ENCODE measurements around the gene TRIM5. TPM values are rescaled to one million over a fixed set of nuclear protein-coding genes. Genes with fewer than 3 reads are reported as not detected.

TRIM5 gene
- total RNA-seq, 4 donors from 2014 or later: 12.6 to 22.8 (median 16.7) TPM

DNA sequence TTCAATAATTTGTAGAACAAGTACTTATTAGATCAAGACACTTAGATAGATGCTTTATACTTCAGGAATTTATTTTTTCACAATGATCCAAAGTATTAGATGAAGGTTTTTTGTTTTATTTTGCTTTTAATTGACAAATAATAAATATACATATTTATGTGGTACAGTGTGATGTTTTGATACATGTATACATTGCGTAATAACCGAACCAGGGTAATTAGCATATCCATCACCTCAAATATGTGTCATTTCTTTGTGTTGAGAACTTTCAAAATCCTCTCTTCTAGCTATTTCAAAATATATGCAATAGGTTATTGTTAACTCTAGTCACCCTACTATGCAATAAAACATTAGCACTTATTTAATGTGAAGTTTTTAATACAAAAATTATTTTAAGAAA, 21.4 kb downstream of the TRIM5 start:
- TF ChIP-seq, protein P1, sequence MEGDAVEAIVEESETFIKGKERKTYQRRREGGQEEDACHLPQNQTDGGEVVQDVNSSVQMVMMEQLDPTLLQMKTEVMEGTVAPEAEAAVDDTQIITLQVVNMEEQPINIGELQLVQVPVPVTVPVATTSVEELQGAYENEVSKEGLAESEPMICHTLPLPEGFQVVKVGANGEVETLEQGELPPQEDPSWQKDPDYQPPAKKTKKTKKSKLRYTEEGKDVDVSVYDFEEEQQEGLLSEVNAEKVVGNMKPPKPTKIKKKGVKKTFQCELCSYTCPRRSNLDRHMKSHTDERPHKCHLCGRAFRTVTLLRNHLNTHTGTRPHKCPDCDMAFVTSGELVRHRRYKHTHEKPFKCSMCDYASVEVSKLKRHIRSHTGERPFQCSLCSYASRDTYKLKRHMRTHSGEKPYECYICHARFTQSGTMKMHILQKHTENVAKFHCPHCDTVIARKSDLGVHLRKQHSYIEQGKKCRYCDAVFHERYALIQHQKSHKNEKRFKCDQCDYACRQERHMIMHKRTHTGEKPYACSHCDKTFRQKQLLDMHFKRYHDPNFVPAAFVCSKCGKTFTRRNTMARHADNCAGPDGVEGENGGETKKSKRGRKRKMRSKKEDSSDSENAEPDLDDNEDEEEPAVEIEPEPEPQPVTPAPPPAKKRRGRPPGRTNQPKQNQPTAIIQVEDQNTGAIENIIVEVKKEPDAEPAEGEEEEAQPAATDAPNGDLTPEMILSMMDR (IDR thresholded peaks at IDR 0.05; ENCODE audit: low read depth): no peak

DNA sequence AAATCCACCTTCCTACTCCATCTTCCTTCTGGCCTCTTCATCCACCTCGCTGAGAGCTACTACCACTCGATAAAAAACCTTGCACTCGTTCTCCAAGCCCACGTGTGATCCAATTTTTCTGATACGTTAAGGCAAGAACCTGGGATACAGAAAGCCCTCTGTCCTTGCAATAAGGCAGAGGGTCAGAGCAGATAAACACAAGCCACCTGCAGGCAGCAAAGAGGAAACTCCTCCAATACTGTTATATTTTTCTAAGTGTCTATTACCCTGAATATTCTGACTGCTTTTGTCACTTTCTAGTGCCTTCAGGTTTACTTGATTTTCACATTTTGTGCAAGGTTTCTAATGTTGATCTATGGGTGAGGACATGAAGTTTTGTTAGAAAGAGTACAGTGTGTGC, 26.6 kb downstream of the TRIM5 start:
- TF ChIP-seq, protein P1 (IDR thresholded peaks at IDR 0.05; ENCODE audit: low read depth): no peak

DNA sequence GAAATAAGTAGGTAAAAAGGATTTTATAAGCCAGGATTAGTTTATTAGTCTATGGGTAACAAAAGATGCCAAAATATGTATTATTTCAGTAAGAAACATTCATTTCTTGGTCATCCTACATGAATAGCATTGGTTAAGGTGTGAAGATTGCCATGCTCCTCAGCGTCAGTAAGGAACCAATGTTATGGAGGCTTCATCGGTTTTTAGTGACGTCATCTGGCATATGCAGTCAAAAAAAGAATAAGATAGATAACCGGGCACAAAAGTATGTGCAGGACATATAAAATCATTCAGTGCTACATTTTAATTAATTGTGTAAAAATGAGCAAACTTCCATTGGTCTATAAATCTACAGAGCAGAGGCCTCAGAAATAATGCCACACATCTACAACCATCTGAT, 29.4 kb downstream of the TRIM5 start:
- TF ChIP-seq, protein P1 (IDR thresholded peaks at IDR 0.05; ENCODE audit: low read depth): no peak

DNA sequence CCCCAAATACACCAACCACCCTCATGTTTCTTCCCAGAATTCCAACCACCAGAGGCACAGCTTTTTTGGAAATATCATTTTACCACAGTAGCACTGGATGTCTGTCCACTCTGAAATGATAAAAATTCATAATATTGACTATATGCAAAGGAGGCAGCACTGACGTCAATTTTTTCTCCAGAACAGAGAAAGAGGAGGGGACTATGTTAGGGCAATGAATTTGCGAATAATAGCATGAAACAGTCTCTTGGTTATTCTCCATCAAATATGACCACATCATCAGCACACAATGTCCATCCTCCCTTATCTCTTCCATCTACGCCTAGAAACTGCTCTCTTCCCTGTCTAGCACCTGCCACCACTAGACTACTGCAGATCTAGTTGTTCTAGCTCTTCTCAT, 38.7 kb downstream of the TRIM5 start:
- TF ChIP-seq, protein P1 (IDR thresholded peaks at IDR 0.05; ENCODE audit: low read depth): no peak

DNA sequence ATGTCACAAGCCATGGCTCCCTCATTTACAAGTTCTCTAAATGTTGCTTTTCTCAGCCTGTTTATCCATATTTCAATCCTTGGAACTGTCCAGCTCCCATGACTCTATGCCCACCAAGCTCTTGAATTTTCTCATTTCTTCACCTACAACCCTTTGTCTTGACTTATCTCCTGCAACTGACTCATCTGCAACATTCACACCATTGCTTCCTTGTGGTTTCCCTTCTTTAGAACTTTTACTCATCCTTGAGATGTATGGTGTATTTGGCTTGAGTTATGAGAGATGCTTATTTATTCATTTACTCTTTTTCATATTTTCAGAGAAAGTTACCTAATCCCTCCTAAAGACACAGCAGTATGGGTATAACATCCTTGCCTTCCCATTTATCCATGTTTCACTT, 41.3 kb downstream of the TRIM5 start:
- TF ChIP-seq, protein P1 (IDR thresholded peaks at IDR 0.05; ENCODE audit: low read depth): no peak

DNA sequence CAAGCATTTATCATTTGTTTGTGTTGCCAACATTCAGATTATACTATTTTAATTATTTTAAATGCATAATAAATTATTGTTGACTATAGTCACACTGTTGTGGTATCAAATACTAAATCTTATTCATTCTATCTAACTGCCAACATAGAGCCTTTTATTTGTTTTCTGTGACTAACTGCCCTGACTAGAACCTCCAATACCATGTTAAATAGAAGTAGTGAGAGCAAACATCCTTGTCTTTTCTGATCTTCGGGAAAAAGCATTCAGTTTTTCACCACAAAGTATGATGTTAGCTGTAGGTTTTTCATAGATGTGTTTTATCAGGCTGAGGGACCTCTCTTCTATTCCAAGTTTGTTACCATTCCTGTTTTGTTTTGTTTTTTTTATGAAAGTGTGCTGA, 44.9 kb downstream of the TRIM5 start:
- TF ChIP-seq, protein P1 (IDR thresholded peaks at IDR 0.05; ENCODE audit: low read depth): no peak

DNA sequence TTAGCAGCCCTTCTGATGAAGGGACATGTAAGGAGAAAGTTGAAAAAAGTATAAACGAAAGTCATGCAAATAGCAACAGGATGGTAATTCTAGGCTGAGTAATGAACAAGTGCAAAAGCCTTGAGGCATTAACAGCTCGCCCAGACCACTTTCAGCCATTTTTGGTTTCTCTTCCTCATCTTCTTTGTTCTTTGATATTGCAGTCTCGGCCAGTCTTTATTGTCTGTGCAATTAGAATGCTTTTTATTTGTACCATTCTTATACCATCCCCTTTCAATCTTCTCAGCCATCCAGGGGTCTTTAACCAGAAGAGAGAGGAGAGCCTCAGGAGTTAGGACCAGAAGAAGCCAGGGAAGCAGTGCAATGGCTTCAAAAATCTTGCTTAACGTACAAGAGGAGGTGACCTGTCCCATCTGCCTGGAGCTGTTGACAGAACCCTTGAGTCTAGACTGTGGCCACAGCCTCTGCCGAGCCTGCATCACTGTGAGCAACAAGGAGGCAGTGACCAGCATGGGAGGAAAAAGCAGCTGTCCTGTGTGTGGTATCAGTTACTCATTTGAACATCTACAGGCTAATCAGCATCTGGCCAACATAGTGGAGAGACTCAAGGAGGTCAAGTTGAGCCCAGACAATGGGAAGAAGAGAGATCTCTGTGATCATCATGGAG, 52.8 kb downstream of the TRIM5 start:
- TF ChIP-seq, protein P1 (IDR thresholded peaks at IDR 0.05; ENCODE audit: low read depth): no peak

All from subcutaneous adipose tissue (tissue), 4 donors.